ENCODE results near the gene TCEA2.
"Not testable (repeated sequence)": the region's sequence is repeated elsewhere in the genome, so short reads cannot be mapped to it uniquely, and the experiment has no call there.

GRCh38 chr20:64087226-64087825 is 24.3 kb downstream of the TCEA2 start:
- TF ChIP-seq POLR2A (IDR thresholded peaks at IDR 0.05; ENCODE audit: low read length); GATA1 (IDR thresholded peaks at IDR 0.05; ENCODE audit: low read depth, low read length): not testable (repeated sequence)

Measured in erythroblast (primary cell).